ENCODE data around the gene EXOC4.

EXOC4 gene

GRCh38 chr7:133408212-133408611 lies 155.3 kb downstream of the EXOC4 start:
- no peak overlapping the region for H3K27ac ChIP-seq
- no peak for TF ChIP-seq ZFX (IDR thresholded peaks at IDR 0.05)
- no peak for TF ChIP-seq CTCF (conservative IDR thresholded peaks at IDR 0.05)

GRCh38 chr7:133409421-133409820 lies 156.5 kb downstream of the EXOC4 start:
- TF ChIP-seq CTCF (conservative IDR thresholded peaks at IDR 0.05), result no peak
- no peak for TF ChIP-seq ZFX (IDR thresholded peaks at IDR 0.05)
- H3K27ac ChIP-seq, result no peak overlapping the region

- no peak overlapping the region for H3K27ac ChIP-seq
- TF ChIP-seq CTCF (conservative IDR thresholded peaks at IDR 0.05) (no peak), ZFX (IDR thresholded peaks at IDR 0.05) (no peak)
Measured at GRCh38 chr7:133409966-133410365, 157.1 kb downstream of the EXOC4 start.

- H3K27ac ChIP-seq, result no peak overlapping the region
- no peak for TF ChIP-seq ZFX (IDR thresholded peaks at IDR 0.05)
- TF ChIP-seq CTCF (conservative IDR thresholded peaks at IDR 0.05), result no peak
Measured at GRCh38 chr7:133411395-133411794, 158.5 kb downstream of the EXOC4 start.

- H3K27ac ChIP-seq, result no peak overlapping the region
- TF ChIP-seq ZFX (IDR thresholded peaks at IDR 0.05) (no peak), CTCF (conservative IDR thresholded peaks at IDR 0.05) (no peak; the same call in 1 of the 2 replicates)
Measured at GRCh38 chr7:133412942-133413341, 160.1 kb downstream of the EXOC4 start.

- no peak overlapping the region for H3K27ac ChIP-seq
- TF ChIP-seq ZFX (IDR thresholded peaks at IDR 0.05) (no peak), CTCF (conservative IDR thresholded peaks at IDR 0.05) (no peak)
Measured at GRCh38 chr7:133419041-133419440, 166.2 kb downstream of the EXOC4 start.

- no peak overlapping the region for H3K27ac ChIP-seq
- TF ChIP-seq ZFX (IDR thresholded peaks at IDR 0.05), result no peak
- TF ChIP-seq CTCF (conservative IDR thresholded peaks at IDR 0.05), result no peak
Measured at GRCh38 chr7:133423618-133424017, 170.7 kb downstream of the EXOC4 start.
